K562 (cell line): ENCODE data around the gene RBMX2. TPM values are rescaled to one million over a fixed set of nuclear protein-coding genes. Genes with fewer than 3 reads are reported as not detected.
A peak's percentile ranks its signal among the peaks of the same experiment; 100 is the strongest.

Source experiments
- ATAC-seq: fragments of 200-7000 bp; cut with Tn5 transposase; 3 replicates; pipeline ENCODE4 v1.9.1; 2020; ENCODE audit warnings: moderate library complexity
- BruUV-seq: library from RNA; stranded (reverse); fragments of 400-500 nt; replicated peaks from 2 replicates; lab custom pipeline; 2021; lab: Mats Ljungman, UMichigan
- CTCF ChIA-PET: fragments of 300-600 bp; formaldehyde crosslinking; extraction: SDS; loops from one replicate; lab custom pipeline; 2021; ENCODE audit warnings: low intra/inter-chr PET ratio; lab: Yijun Ruan, JAX
- POLR2A ChIA-PET: fragments of 300-600, 350-650 bp; sonication (Branson Sonifier 250); formaldehyde crosslinking; extraction: SDS; loops from one replicate; lab custom pipeline; 2021; ENCODE audit warnings: antibody characterized with exemption, inconsistent platforms; lab: Yijun Ruan, JAX
- DNase-seq, 4 experiments: peaks; one replicate each; pipeline versions ENCODE4 v3.0.0 to v3.0.0-alpha.2; 2011 to 2018; ENCODE audit warnings: low spot score in 3 of 4, mixed read lengths in 3 of 4; ENCODE audit errors: extremely low read depth in 1 of 4
- FAIRE-seq: peaks from 2 replicates; lab custom pipeline; 2011; peaks lifted over from hg19 to GRCh38; lab: Jason Lieb, UNC
- H2AFZ ChIP-seq: 2 replicates; pipeline ENCODE4 v1.6.0; 2011; ENCODE audit warnings: low read depth, low read length, control low read depth, inconsistent platforms
- H3K27ac ChIP-seq: fragments of 200-600 bp; 3 replicates; pipeline ENCODE4 v1.8.0; 2011; ENCODE audit warnings: low read depth, mild to moderate bottlenecking, control low read depth, inconsistent platforms, low read length, moderate library complexity, mixed read lengths; ENCODE audit errors: extremely low read depth
- H3K27me3 ChIP-seq, 2 experiments: fragments of 300-600 bp in 1 of 2; 2 replicates in 1 of 2; 3 replicates in 1 of 2; pipeline versions ENCODE4 v1.6.0 to v1.8.0; 2011; ENCODE audit warnings: inconsistent platforms in 2 of 2, low read length in 2 of 2, mild to moderate bottlenecking in 1 of 2, mixed read lengths in 1 of 2, moderate library complexity in 1 of 2; ENCODE audit not compliant: control insufficient read depth in 2 of 2, insufficient read depth in 2 of 2
- H3K36me3 ChIP-seq: fragments of 300-600 bp; 3 replicates; pipeline ENCODE4 v1.8.0; 2011; ENCODE audit warnings: mild to moderate bottlenecking, low read length, inconsistent platforms; ENCODE audit not compliant: control insufficient read depth, insufficient read depth
- H3K4me1 ChIP-seq, 2 experiments: fragments of 200-600 bp in 1 of 2; replicated peaks in 1 of 2; 2 replicates in 1 of 2; 3 replicates in 1 of 2; pipeline versions ENCODE4 v1.5.1 to v1.8.0; 2011; ENCODE audit warnings: inconsistent platforms in 2 of 2, low read length in 2 of 2, mild to moderate bottlenecking in 1 of 2, mixed read lengths in 1 of 2, moderate library complexity in 1 of 2; ENCODE audit not compliant: control insufficient read depth in 2 of 2, insufficient read depth in 2 of 2
- H3K4me2 ChIP-seq: 2 replicates; pipeline ENCODE4 v1.6.1; 2011; ENCODE audit warnings: low read length, control low read depth, inconsistent platforms, mixed read lengths; ENCODE audit not compliant: insufficient read depth
- H3K4me3 ChIP-seq: fragments of 200-600 bp; sonication (generic), shearing (Covaris generic); 2 replicates; pipeline ENCODE4 v1.5.1; 2016; ENCODE audit warnings: control low read depth, inconsistent platforms
- H3K79me2 ChIP-seq: fragments of 200-600 bp; 3 replicates; pipeline ENCODE4 v1.8.0; 2011; ENCODE audit warnings: low read length, inconsistent platforms; ENCODE audit not compliant: control insufficient read depth, insufficient read depth
- H3K9ac ChIP-seq, 2 experiments: 2 replicates each; pipeline versions ENCODE4 v1.6.0 to v1.6.1; 2011; ENCODE audit warnings: low read depth in 2 of 2, low read length in 2 of 2, control low read depth in 1 of 2, inconsistent platforms in 1 of 2, mild to moderate bottlenecking in 1 of 2, mixed read lengths in 1 of 2; ENCODE audit not compliant: insufficient read depth in 1 of 2
- H3K9me1 ChIP-seq: one replicate; pipeline ENCODE4 v1.6.0; 2011; ENCODE audit warnings: inconsistent platforms, mild to moderate bottlenecking, low read length, moderate library complexity; ENCODE audit not compliant: control insufficient read depth, insufficient read depth
- H3K9me3 ChIP-seq: replicated peaks from 2 replicates; pipeline ENCODE4 v1.5.1; 2011; ENCODE audit warnings: low read depth, low read length, inconsistent platforms; ENCODE audit not compliant: control insufficient read depth, insufficient read depth
- H4K20me1 ChIP-seq: replicated peaks from 2 replicates; pipeline ENCODE4 v1.6.1; 2011; ENCODE audit warnings: low read length, inconsistent platforms, mixed read lengths; ENCODE audit not compliant: control insufficient read depth, insufficient read depth
- CBFA2T2 ChIP-seq: fragments of 450-650 bp; conservative IDR thresholded peaks from 2 replicates; pipeline ENCODE4 v1.6.1; 2017; ENCODE audit warnings: mild to moderate bottlenecking
- E2F3 ChIP-seq: fragments of 250-450 bp; sonication (Bioruptor Pico); IDR thresholded peaks from 2 replicates; pipeline ENCODE4 v1.4.0; 2020; ENCODE audit warnings: mild to moderate bottlenecking
- RCOR1 ChIP-seq, 2 experiments: IDR thresholded peaks; 2 replicates each; pipeline ENCODE4 v1.6.1; 2012; ENCODE audit warnings: low read depth in 2 of 2, low read length in 2 of 2, borderline replicate concordance in 1 of 2, improper control_type of control experiment in 1 of 2
- TAL1 ChIP-seq: fragments of 450-650 bp; IDR thresholded peaks from 2 replicates; pipeline ENCODE4 v1.6.1; 2016; ENCODE audit warnings: mild to moderate bottlenecking
- ZFP30 ChIP-seq: fragments of 250-450 bp; sonication (Bioruptor Pico); IDR thresholded peaks from 2 replicates; pipeline ENCODE4 v1.8.0; 2022; ENCODE audit warnings: moderate library complexity, mild to moderate bottlenecking, inconsistent platforms, borderline replicate concordance
- ZKSCAN1 ChIP-seq: fragments of 150-350 bp; IDR thresholded peaks from 2 replicates; pipeline ENCODE4 v1.6.1; 2016; ENCODE audit warnings: low read depth, low read length
- WGBS: fragments of 100-300 bp; shearing (Covaris generic); methylation state at CpG from one replicate; pipeline ENCODE4 v1.1.6; 2016; ENCODE audit warnings: low coverage, mixed read lengths; ENCODE audit not compliant: insufficient coverage; ENCODE audit errors: missing lambda C conversion rate; 5-methylcytosine and 5-hydroxymethylcytosine counted together
- in situ Hi-C: fragments of 300-500 bp; cut with MboI; formaldehyde crosslinking; loops from 4 replicates; pipeline ENCODE4 v1.15.0; 2018; ENCODE audit warnings: inconsistent platforms, mixed read lengths
- intact Hi-C: fragments of 100-400 bp; cut with micrococcal nuclease; formaldehyde crosslinking; loops from 2 replicates; pipeline ENCODE4 v1.14.2; 2022
- polyA plus RNA-seq, 8 experiments: library from polyadenylated mRNA; depleted of rRNA in 4 of 8; stranded (reverse) in 5 of 8; unstranded in 3 of 8; fragments of >200 nt; fragmentation: Nextera tagmentation in 2 of 8; fragmentation: Illumina TruSeq in 1 of 8; extraction: Ambion mirVana in 2 of 8; extraction: Trizol in 1 of 8; gene quantifications; 2 replicates each; pipeline versions ENCODE4 v1.2.1 to v1.2.3, GENCODE V29; 2011 to 2014; ENCODE audit warnings: inconsistent platforms in 1 of 8, missing spikeins in 1 of 8
- total RNA-seq, 7 experiments: library from RNA; depleted of rRNA in 6 of 7; stranded (reverse); fragments of >200 nt in 6 of 7; fragmentation: Illumina TruSeq in 2 of 7; extraction: Trizol in 2 of 7; gene quantifications; 2 replicates each; pipeline versions ENCODE4 v1.2.1 to v1.2.3, GENCODE V29; 2011 to 2021; ENCODE audit warnings: low replicate concordance in 1 of 7
- TF ChIP-seq, protein P1 (sequence below): fragments of 200-800 bp; sonication (Bioruptor generic); IDR thresholded peaks from 2 replicates; pipeline ENCODE4 v1.6.1; 2017; ENCODE audit warnings: missing genetic modification characterization, missing compliant biosample characterization
- TF ChIP-seq, protein P2 (sequence below): fragments of 200-400 bp; formaldehyde crosslinking; IDR thresholded peaks from 2 replicates; pipeline ENCODE4 v1.6.1; 2017; ENCODE audit warnings: mild to moderate bottlenecking, low read depth, low read length, moderate library complexity
- TF ChIP-seq, protein P3 (sequence below): sonication (generic); formaldehyde crosslinking; IDR thresholded peaks from 2 replicates; pipeline ENCODE4 v1.8.0; 2022; ENCODE audit warnings: missing genetic modification reagents, mild to moderate bottlenecking, borderline replicate concordance

Gene RBMX2
- total and polyA plus RNA-seq, 9 of the 15 experiments (the other 6 are each of a cell fraction or from before 2014, with no cell fraction given), result 27.2 to 62.5 (median 54.1) TPM

DNA sequence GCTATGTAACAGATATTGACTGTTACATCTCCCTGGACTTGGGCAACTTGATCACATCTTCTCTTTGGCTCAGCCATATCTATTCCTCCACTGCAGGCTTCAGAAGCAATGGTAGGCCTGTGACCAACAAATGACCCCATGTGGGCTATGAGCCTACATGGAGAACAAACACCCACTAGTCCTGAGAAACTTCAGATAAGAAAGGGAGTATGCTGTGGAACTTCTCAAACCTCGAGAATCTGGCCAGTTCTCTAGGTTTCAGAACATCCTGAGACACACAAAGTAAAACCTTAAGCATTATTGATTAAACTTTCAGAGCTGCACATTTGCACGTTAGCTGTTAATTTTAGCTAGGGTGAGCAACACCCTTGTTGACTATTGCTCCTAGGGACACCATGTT, 16.3 kb downstream of the RBMX2 start (continued):
- TF ChIP-seq, protein P1, sequence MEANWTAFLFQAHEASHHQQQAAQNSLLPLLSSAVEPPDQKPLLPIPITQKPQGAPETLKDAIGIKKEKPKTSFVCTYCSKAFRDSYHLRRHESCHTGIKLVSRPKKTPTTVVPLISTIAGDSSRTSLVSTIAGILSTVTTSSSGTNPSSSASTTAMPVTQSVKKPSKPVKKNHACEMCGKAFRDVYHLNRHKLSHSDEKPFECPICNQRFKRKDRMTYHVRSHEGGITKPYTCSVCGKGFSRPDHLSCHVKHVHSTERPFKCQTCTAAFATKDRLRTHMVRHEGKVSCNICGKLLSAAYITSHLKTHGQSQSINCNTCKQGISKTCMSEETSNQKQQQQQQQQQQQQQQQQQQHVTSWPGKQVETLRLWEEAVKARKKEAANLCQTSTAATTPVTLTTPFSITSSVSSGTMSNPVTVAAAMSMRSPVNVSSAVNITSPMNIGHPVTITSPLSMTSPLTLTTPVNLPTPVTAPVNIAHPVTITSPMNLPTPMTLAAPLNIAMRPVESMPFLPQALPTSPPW (CRISPR knock-in tag), result 0 out of 2 replicates have a peak, but pooled peaks have one; percentile 20
- TF ChIP-seq TAL1 (peak; percentile 48; the same call in 1 of the 2 replicates), CBFA2T2 (peak; percentile 61)
- TF ChIP-seq, protein P2, sequence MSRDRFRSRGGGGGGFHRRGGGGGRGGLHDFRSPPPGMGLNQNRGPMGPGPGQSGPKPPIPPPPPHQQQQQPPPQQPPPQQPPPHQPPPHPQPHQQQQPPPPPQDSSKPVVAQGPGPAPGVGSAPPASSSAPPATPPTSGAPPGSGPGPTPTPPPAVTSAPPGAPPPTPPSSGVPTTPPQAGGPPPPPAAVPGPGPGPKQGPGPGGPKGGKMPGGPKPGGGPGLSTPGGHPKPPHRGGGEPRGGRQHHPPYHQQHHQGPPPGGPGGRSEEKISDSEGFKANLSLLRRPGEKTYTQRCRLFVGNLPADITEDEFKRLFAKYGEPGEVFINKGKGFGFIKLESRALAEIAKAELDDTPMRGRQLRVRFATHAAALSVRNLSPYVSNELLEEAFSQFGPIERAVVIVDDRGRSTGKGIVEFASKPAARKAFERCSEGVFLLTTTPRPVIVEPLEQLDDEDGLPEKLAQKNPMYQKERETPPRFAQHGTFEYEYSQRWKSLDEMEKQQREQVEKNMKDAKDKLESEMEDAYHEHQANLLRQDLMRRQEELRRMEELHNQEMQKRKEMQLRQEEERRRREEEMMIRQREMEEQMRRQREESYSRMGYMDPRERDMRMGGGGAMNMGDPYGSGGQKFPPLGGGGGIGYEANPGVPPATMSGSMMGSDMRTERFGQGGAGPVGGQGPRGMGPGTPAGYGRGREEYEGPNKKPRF, result no peak
- TF ChIP-seq, all 486 proteins: peak for 25

DNA sequence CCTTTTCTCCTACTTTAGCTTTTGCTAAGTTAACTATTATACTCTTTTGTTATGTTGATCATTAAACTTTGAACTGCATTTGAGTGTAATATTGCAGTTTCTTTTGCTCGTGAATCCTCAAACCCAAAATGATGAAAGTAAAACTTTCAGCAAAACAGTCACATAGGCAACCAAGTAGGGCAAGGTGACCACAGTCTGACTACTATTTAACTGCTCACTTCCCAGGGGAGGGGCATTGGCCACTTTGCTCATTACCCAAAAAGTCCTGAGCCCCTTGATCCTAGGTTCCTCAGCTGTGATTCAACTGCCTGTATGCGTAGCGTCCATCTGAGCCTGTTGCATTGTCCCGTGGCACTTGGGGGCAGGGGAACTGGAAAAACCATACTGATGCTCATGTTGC, 17.0 kb downstream of the RBMX2 start:
- TF ChIP-seq ZKSCAN1 (0 out of 2 replicates have a peak, but pooled peaks have one; percentile 15), RCOR1 (IDR thresholded peaks at IDR 0.05; ENCODE audit: borderline replicate concordance in 1 of 2, low read depth in 2 of 2, low read length in 2 of 2) (no peak), ZFP30 (CRISPR knock-in tag) (no peak), E2F3 (CRISPR knock-in tag) (no peak)
- TF ChIP-seq, protein P3, sequence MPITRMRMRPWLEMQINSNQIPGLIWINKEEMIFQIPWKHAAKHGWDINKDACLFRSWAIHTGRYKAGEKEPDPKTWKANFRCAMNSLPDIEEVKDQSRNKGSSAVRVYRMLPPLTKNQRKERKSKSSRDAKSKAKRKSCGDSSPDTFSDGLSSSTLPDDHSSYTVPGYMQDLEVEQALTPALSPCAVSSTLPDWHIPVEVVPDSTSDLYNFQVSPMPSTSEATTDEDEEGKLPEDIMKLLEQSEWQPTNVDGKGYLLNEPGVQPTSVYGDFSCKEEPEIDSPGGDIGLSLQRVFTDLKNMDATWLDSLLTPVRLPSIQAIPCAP, result no peak
- no TSS peak for BruUV-seq
- FAIRE-seq (no peak), ATAC-seq (no peak; the same call in 2 of the 3 replicates), DNase-seq (no peak)
- H3K4me1 ChIP-seq, result peaks cover 4 to 37% of the 10 kb centered on the region in 2 experiments; a peak in 3 of 5 replicates
- ChIA-PET CTCF (no interaction called here), POLR2A (interaction anchor here (0.7 kb wide), 1 partner anchor 157 kb away, joined by 3 read pairs; no protein-coding TSS in a partner anchor)
- H4K20me1 ChIP-seq, result no peaks in the 10 kb centered on the region
- in situ Hi-C loops (no loop called here), intact Hi-C loops (no loop called here)
- no peaks in the 10 kb centered on the region for H3K9me3 ChIP-seq
- 79% methylated on average over 4 of the region's 4 CpGs for WGBS
- H3K79me2 ChIP-seq, result no peaks in the 10 kb centered on the region
- H3K36me3 ChIP-seq, result peaks cover 13% of the 10 kb centered on the region; the same call in 1 of the 3 replicates
- 0 out of 4 replicates have a peak overlapping the region, but pooled peaks of 1 of the 2 experiments have one; percentile 20 for H3K9ac ChIP-seq
- H2AFZ ChIP-seq, result peak overlapping the region; percentile 79
- H3K27me3 ChIP-seq, result no peaks in the 10 kb centered on the region
- peak overlapping the region; percentile 75; the same call in 1 of the 3 replicates for H3K27ac ChIP-seq
- H3K9me1 ChIP-seq, result no peaks in the 10 kb centered on the region
- H3K4me3 ChIP-seq, result no peak overlapping the region
- H3K4me2 ChIP-seq, result no peak overlapping the region
